Prostate gland (tissue), 2 donors: ENCODE data around the gene MGAT4C. TPM values are rescaled to one million over a fixed set of nuclear protein-coding genes. Genes with fewer than 3 reads are reported as not detected.

ENCODE experiments used
- DNase-seq: peaks from one replicate; pipeline ENCODE4 v3.0.0-alpha.2; 2019; ENCODE audit warnings: low spot score
- H3K27ac ChIP-seq, 2 donors: fragments of 200-600 bp; sonication (generic); 2 replicates each; pipeline ENCODE4 v1.5.1; 2017 to 2019
- H3K27me3 ChIP-seq: fragments of 200-600 bp; sonication (generic); replicated peaks from 2 replicates; pipeline ENCODE4 v1.5.1; 2019; ENCODE audit not compliant: insufficient read depth
- H3K36me3 ChIP-seq, 2 donors: fragments of 200-600 bp; sonication (generic); 1 replicate in 1 of 2; 2 replicates in 1 of 2; pipeline versions ENCODE4 v1.5.1 to v1.8.1; 2017 to 2019
- H3K4me1 ChIP-seq: fragments of 200-600 bp; sonication (generic); replicated peaks from 2 replicates; pipeline ENCODE4 v1.5.1; 2019
- H3K4me3 ChIP-seq, 2 donors: fragments of 200-600 bp; sonication (generic); 2 replicates each; pipeline ENCODE4 v1.5.1; 2017 to 2019
- H3K9me3 ChIP-seq: fragments of 200-600 bp; sonication (generic); 2 replicates; pipeline ENCODE4 v1.5.1; 2017
- POLR2A ChIP-seq: fragments of 450-650 bp; IDR thresholded peaks from one replicate; pipeline ENCODE4 v1.6.1; 2016; ENCODE audit warnings: antibody characterized with exemption, mild to moderate bottlenecking
- POLR2AphosphoS5 ChIP-seq: sonication (generic); formaldehyde crosslinking; IDR thresholded peaks from one replicate; pipeline ENCODE4 v1.6.1; 2017; ENCODE audit warnings: antibody characterized with exemption
- WGBS: methylation state at CpG from one replicate; pipeline ENCODE4 v1.1.5; 2018; 5-methylcytosine and 5-hydroxymethylcytosine counted together
- intact Hi-C: fragments of 100-400 bp; cut with DNase I; formaldehyde crosslinking; loops from one replicate; pipeline ENCODE4 v1.14.2; 2022
- total RNA-seq, 2 donors: library from RNA; depleted of rRNA; stranded (reverse); fragments of >200 nt; gene quantifications; one replicate each; pipeline ENCODE4 v1.1.0, GENCODE V29; 2016
- TF ChIP-seq, protein P1 (sequence below), 4 experiments: fragments of 200-600 bp in 2 of 4; fragments of 450-650 bp in 2 of 4; sonication (generic) in 2 of 4; IDR thresholded peaks; 1 replicate in 3 of 4; 2 replicates in 1 of 4; pipeline ENCODE4 v1.5.1; 2016 to 2019; ENCODE audit warnings: antibody characterized with exemption in 4 of 4, mild to moderate bottlenecking in 2 of 4, moderate library complexity in 2 of 4

Gene MGAT4C
- total RNA-seq, 2 donors from 2014 or later = under 0.01 to 2.6 TPM

GRCh38 chr12:86148071-86148470, 108.1 kb downstream of the MGAT4C start:
- Histone ChIP-seq H3K4me1 (no peaks in the 10 kb centered on the region), H3K9me3 (no peaks in the 10 kb centered on the region), H3K4me3 (no peak overlapping the region), H3K27me3 (no peaks in the 10 kb centered on the region), H3K36me3 (no peaks in the 10 kb centered on the region), H3K27ac (no peak overlapping the region)
- TF ChIP-seq, protein P1, sequence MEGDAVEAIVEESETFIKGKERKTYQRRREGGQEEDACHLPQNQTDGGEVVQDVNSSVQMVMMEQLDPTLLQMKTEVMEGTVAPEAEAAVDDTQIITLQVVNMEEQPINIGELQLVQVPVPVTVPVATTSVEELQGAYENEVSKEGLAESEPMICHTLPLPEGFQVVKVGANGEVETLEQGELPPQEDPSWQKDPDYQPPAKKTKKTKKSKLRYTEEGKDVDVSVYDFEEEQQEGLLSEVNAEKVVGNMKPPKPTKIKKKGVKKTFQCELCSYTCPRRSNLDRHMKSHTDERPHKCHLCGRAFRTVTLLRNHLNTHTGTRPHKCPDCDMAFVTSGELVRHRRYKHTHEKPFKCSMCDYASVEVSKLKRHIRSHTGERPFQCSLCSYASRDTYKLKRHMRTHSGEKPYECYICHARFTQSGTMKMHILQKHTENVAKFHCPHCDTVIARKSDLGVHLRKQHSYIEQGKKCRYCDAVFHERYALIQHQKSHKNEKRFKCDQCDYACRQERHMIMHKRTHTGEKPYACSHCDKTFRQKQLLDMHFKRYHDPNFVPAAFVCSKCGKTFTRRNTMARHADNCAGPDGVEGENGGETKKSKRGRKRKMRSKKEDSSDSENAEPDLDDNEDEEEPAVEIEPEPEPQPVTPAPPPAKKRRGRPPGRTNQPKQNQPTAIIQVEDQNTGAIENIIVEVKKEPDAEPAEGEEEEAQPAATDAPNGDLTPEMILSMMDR (IDR thresholded peaks at IDR 0.05) = no peak
- TF ChIP-seq POLR2A (no peak), POLR2AphosphoS5 (no peak)
- WGBS = 62% methylated on average over 3 of the region's 3 CpGs
- DNase-seq = no peak
- intact Hi-C loops = no loop called here

- H3K4me3 ChIP-seq = no peak overlapping the region
- no peak overlapping the region for H3K27ac ChIP-seq
- no peak for DNase-seq
- H3K9me3 ChIP-seq = no peaks in the 10 kb centered on the region
- intact Hi-C loops = no loop called here
- TF ChIP-seq POLR2AphosphoS5 (no peak), POLR2A (no peak)
- TF ChIP-seq, protein P1 (IDR thresholded peaks at IDR 0.05) = no peak
- WGBS = 94% methylated on average over 2 of the region's 2 CpGs
- H3K36me3 ChIP-seq = no peaks in the 10 kb centered on the region
- no peaks in the 10 kb centered on the region for H3K27me3 ChIP-seq
- H3K4me1 ChIP-seq = no peaks in the 10 kb centered on the region
Observed at GRCh38 chr12:86145156-86145555, 111.0 kb downstream of the MGAT4C start.

DNA sequence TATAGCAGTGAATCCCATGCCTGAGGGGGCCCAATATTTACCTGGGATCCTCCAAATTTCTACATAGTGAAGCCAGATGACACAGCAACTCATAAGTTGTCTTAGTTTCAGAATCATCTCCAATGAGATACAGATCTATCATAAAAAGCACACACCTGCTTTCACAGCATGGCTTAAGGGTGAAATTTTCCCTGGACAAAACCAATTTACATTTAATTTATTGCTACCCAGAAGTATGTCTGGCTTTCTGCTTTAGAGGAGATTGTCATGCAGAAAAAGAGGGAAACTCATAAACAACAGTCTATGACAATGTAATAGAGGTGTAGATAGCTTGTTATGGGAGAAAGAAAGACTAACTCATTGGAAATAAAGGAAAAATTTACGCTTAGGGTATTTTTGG, 113.0 kb downstream of the MGAT4C start:
- intact Hi-C loops = no loop called here
- 82% methylated on average over 1 of the region's 1 CpG for WGBS

DNA sequence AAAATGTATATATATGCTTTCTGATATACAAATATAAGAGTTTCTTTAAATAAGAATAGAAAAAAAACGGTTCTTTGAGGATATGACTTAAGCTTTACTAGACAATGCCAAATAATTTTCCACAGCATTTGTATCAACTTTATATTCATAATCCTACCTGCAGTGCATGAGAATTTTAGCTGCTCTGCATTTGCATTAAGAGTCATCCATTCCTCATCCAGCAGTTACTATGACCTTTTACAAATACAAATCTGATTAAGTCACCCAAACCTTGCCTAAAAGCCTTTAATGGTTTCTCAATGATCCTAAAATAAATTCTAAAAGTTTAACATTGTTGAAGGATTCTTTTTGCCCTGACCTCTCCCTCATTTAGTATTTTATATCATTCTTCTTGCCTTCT, 116.5 kb downstream of the MGAT4C start:
- 92% methylated on average over 1 of the region's 1 CpG for WGBS
- intact Hi-C loops = no loop called here
- Histone ChIP-seq H3K27ac (no peak overlapping the region), H3K9me3 (no peaks in the 10 kb centered on the region), H3K27me3 (no peaks in the 10 kb centered on the region), H3K36me3 (no peaks in the 10 kb centered on the region), H3K4me3 (no peak overlapping the region), H3K4me1 (no peaks in the 10 kb centered on the region)
- no peak for TF ChIP-seq POLR2AphosphoS5
- no peak for TF ChIP-seq POLR2A
- TF ChIP-seq, protein P1 (IDR thresholded peaks at IDR 0.05) = no peak
- no peak for DNase-seq

More for the DNA sequence above, 113.0 kb downstream of the MGAT4C start:
- no peaks in the 10 kb centered on the region for H3K27me3 ChIP-seq
- H3K9me3 ChIP-seq = no peaks in the 10 kb centered on the region
- H3K4me3 ChIP-seq = no peak overlapping the region
- no peaks in the 10 kb centered on the region for H3K4me1 ChIP-seq
- TF ChIP-seq, protein P1 (IDR thresholded peaks at IDR 0.05) = no peak
- TF ChIP-seq POLR2AphosphoS5 (no peak), POLR2A (no peak)
- no peaks in the 10 kb centered on the region for H3K36me3 ChIP-seq
- H3K27ac ChIP-seq = no peak overlapping the region
- DNase-seq = no peak

GRCh38 chr12:86138770-86139169, 117.4 kb downstream of the MGAT4C start:
- WGBS = 69% methylated on average over 2 of the region's 2 CpGs
- TF ChIP-seq, protein P1 (IDR thresholded peaks at IDR 0.05) = no peak
- TF ChIP-seq POLR2A = no peak
- TF ChIP-seq POLR2AphosphoS5 = no peak
- Histone ChIP-seq H3K27me3 (no peaks in the 10 kb centered on the region), H3K9me3 (no peaks in the 10 kb centered on the region), H3K4me1 (no peaks in the 10 kb centered on the region), H3K27ac (no peak overlapping the region), H3K36me3 (no peaks in the 10 kb centered on the region), H3K4me3 (no peak overlapping the region)
- intact Hi-C loops = no loop called here
- no peak for DNase-seq
